Retinal pigment epithelial cell (primary cell): ENCODE results near the gene SEMA6A.

Experiments
- DNase-seq: peaks from one replicate; pipeline ENCODE4 v3.0.0-alpha.2; 2010; ENCODE audit warnings: low read depth
- H3K4me3 ChIP-seq: 2 replicates; pipeline ENCODE4 v1.5.1; 2011; ENCODE audit warnings: mild to moderate bottlenecking, low read length, control low read depth, moderate library complexity
- CTCF ChIP-seq: conservative IDR thresholded peaks from 2 replicates; pipeline ENCODE4 v1.5.1; 2011; ENCODE audit warnings: low read depth, low read length, control low read depth, inconsistent platforms

The SEMA6A gene

GRCh38 chr5:116428966-116429365 is 145.7 kb downstream of the SEMA6A start:
- H3K4me3 ChIP-seq: no peak overlapping the region
- DNase-seq: no peak
- TF ChIP-seq CTCF: no peak

GRCh38 chr5:116428413-116428812 is 146.2 kb downstream of the SEMA6A start:
- H3K4me3 ChIP-seq: no peak overlapping the region
- no peak for TF ChIP-seq CTCF
- DNase-seq: no peak

GRCh38 chr5:116424951-116425350 is 149.7 kb downstream of the SEMA6A start:
- TF ChIP-seq CTCF: no peak
- DNase-seq: no peak
- H3K4me3 ChIP-seq: no peak overlapping the region

GRCh38 chr5:116424258-116424615 is 150.4 kb downstream of the SEMA6A start:
- no peak for TF ChIP-seq CTCF
- no peak for DNase-seq
- no peak overlapping the region for H3K4me3 ChIP-seq

GRCh38 chr5:116423587-116424257 is 150.9 kb downstream of the SEMA6A start:
- DNase-seq: no peak
- H3K4me3 ChIP-seq: no peak overlapping the region
- no peak for TF ChIP-seq CTCF

GRCh38 chr5:116423141-116423540 is 151.5 kb downstream of the SEMA6A start:
- no peak for DNase-seq
- H3K4me3 ChIP-seq: no peak overlapping the region
- TF ChIP-seq CTCF: no peak

GRCh38 chr5:116421080-116421629 is 153.5 kb downstream of the SEMA6A start:
- no peak overlapping the region for H3K4me3 ChIP-seq
- DNase-seq: no peak
- no peak for TF ChIP-seq CTCF
